Amniotic stem cell (primary cell): Measurements from ENCODE around the gene ALK.

ENCODE experiments used
- DNase-seq: peaks from one replicate; lab custom pipeline; 2025; lab: John Stamatoyannopoulos, UW

The ALK gene

DNA sequence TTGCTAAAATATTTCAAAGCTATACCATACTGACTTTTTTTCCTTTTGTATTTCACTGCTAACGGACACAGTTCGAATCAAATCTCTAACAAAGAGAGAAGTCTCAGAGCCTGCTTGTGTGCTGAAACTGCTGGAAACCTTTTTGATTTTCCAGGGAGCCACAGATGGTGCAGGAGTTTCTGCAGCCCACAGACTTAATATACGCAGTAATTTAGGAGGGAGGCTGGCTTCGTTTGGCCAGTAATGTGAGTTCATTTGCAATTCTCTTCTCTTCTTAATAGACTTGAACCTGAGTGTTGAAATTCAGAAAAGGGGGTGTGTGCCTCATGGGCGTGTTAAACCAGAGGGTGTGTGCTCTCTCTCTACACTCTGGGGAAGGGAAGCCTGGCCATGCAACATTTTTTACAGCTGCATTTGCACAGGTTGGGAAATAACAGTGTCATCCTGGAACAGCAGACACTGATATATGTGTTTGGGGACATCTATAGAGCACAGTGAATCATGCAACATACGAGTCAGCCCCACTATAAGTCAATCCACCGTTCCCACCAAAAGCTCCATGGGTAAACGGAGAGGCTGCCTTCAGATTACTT lies 473.2 kb downstream of the ALK start:
- DNase-seq = no peak

DNA sequence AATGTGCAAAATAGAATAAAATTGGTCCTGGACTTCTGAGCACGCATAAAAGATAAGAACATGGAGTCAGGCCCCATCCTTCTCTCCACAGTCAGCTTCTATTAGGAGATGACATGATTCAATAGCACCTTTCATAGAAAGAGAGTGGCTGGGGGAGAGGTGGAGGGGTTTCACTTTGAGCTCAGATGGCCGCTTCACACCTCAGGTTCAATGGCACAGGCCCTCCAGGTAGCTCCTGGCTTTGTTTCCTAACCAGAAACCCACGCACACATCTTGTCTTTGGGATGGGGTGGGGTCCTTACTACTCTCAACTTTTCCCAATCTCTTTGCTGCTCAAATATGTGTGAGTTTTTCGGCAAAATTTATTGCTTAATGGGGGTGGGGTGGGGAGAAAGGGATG lies 473.9 kb downstream of the ALK start:
- no peak for DNase-seq

- no peak for DNase-seq
Measured at GRCh38 chr2:29446847-29447246, 474.5 kb downstream of the ALK start.

DNA sequence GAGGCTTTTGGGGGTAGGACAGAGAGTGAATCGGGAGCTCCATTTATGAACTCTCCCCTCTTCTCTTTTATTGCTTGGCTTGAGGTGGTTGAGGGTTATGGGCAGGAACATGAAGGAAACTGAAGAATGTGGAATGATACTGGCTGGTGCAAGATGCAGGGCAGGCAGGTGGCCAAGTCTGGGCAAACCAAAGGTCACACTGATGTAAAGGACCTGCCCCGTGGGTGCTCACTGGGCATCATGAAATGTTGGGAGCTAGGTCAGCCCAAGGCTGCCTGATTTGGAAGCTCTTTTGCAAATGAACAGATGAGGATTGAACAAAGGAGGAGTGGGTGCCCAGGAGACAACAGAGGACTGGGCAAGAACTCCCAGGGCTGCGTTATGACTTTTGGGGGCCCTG lies 477.2 kb downstream of the ALK start:
- no peak for DNase-seq

GRCh38 chr2:29443627-29444026 lies 477.8 kb downstream of the ALK start:
- DNase-seq = no peak

DNA sequence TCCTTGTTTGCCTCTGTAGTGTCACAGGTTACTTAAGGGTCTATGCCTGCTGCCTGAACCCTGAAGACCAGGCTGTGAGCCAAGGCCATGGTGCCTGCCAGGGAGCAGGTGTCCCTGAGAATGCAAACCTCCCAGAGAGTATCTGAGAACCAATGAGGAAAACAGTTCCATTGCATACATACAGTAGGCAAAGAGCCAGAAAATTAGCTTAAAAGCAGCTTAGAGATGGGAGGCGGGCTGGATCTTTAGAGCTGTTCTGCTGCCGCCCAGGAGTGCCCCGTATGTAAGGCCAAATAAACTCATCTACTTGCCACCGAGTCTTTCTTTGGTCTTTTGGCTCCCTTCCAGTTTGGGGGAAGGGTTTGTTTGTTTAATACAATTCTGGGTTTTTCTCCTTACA lies 478.2 kb downstream of the ALK start:
- DNase-seq = no peak

DNA sequence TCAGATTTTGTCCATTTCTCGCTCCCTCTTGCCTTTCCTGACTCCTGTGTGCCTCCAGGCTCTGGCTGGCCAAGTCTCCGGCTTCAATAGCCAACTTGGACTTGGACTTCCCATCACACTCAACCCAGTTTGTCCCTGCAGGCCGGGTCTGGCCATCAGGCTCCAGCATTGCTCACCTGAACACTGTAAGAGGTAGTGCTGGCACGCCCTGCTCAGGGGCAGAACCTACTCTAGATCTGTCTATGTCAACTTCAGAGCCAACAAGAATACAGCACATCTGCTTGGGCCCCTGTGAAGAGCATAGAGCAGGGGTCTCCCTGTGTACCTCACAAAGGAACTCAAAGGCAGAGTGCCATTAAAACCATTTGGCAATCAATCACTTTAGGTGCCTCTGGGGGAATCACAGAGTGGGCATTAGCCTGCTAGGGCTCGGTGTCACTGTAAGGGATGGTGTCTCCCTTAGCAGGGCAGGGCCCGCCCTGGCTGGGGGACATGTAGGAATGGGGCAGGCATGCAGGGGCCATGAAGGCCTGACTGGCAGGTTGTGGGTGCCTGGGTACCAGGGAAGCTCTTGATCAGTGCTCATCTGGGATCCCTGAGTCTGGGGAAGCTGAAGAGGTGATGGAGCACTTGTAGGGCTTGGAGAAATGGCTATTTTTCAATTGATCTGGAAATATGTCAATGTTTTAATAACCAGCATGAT lies 480.3 kb downstream of the ALK start:
- DNase-seq = no peak

DNA sequence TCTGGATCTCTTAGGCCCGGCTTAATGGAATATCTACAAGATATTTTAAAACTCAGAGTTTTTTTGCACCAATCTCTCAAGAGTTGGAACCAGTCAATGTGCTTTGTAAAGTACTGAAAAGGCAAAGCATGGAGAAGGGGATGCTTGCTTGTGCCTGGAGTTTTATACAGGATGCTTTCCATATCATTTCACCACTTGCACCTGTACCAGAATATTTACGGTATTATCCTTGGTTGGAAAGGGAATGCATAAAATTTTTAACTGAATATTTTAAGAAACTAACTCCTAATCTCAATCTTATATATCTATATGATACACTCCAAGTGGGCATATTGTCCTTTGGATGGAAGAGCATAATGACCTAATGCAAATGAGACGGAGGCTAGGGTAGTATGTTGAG lies 487.5 kb downstream of the ALK start:
- no peak for DNase-seq

- no peak for DNase-seq
Measured at GRCh38 chr2:29433128-29433527, 488.3 kb downstream of the ALK start.

- DNase-seq = no peak
Measured at GRCh38 chr2:29431485-29431884, 489.9 kb downstream of the ALK start.

DNA sequence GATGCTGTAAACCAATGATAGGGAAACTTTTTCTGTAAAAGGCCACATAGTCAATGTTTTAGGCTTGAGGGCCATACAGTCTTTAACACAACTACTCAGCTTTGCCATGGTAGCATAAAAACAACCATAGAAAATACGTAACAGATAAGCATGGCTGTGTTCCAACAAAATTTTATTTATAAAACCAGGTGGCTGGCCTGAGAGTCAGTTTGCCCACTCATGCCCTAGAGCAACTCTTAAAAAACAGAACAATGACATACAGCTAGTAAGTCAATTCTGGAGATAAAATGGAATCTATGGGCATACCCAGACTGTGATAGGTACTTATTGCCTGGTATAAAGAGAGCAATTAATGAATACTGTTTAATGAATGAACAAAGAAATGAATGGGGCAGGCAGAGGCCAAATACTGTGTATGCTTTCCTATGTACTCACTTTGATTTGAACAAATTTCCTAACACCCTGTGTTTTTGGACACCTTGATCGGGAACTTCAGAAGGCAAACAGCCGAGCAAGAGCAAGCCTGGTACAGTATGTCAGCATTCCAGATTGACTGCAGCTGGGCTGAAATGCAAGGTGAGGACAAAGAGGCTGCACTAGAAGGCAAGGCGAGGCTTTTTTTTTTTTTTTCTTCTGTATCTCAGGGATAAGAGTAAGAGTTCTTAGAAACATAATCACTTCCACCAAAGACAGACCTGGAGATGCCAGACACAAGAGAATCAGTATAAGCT lies 490.8 kb downstream of the ALK start:
- no peak for DNase-seq

DNA sequence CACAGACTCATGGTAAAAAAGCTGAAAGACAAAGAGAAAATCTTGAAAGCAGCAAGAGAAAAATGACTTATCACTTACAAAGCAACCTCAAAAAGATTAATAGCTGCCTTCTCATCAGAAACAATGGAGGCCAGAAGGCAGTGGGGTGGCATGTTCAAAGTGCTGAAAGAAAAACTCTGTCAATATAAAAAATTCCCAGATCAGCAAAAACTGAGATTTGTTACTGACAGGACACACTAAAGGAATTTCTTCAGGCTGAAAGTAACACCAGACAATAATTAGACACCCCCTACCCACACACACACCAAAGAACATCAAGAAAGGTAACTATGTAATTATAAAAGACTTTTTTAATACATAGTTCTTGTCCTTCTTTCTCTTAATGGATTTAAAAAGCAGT lies 495.0 kb downstream of the ALK start:
- DNase-seq = no peak

- no peak for DNase-seq
Measured at GRCh38 chr2:29425866-29426265, 495.5 kb downstream of the ALK start.

- no peak for DNase-seq
Measured at GRCh38 chr2:29423061-29423666, 498.2 kb downstream of the ALK start.

DNA sequence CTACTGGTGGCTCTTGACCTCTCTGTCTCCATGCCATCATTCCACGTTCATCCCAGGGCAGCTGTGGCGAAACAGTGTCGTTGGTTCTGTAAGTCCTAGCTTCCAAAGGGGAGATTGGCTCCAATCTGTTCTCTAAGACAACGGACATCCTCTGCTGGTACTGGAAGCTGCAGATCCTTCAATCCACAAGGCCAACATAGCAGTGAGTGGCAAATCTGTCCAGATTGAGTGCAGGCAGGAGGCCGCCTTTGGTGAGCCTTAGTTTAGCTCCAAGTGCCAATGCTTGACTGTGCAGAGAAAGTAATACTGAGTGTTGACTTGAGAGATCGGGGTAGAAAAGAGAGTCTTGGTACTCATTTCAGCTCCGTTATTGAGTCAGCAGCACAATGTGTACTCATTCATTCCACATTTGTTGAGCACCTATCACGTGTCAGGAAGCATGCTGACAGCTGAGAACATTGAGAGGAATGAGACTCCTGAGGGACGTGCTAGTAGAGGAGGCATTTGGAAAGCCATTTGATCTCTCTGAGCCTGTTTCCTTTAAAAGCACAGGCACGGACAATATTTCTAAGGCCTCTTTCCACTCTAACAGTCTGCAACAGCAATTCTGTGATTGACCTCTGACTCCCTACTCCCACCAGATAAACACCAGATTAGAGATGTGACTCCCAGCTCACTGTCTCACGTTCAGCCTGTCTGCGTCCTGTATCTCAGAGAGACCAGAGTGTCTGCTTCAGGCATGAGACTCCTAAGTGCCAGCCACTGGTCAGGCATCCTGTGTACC lies 500.2 kb downstream of the ALK start:
- DNase-seq = no peak

GRCh38 chr2:29420464-29420863 lies 500.9 kb downstream of the ALK start:
- no peak for DNase-seq

- no peak for DNase-seq
Measured at GRCh38 chr2:29417630-29418029, 503.8 kb downstream of the ALK start.

- DNase-seq = no peak
Measured at GRCh38 chr2:29412197-29412925, 509.0 kb downstream of the ALK start.

- no peak for DNase-seq
Measured at GRCh38 chr2:29405707-29406106, 515.7 kb downstream of the ALK start.

DNA sequence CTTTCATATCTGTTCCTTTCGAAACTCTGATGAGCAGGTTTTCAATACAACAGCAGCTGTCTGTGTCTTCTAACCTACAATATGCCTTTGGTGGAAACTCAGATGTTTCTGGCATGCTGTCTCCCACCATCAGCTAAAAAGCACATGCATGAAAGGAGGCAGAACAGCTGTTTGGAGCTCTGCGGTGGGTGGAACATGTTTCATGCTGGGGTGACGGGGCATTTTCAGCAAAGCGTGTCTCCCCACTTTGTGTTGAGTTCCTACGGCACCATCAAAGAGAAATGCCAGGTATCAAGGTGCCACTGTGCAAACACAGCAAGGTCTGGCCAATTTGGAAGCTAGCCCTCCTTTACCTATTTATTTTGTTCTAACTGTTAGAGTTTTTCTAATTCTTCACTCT lies 516.1 kb downstream of the ALK start:
- no peak for DNase-seq

DNA sequence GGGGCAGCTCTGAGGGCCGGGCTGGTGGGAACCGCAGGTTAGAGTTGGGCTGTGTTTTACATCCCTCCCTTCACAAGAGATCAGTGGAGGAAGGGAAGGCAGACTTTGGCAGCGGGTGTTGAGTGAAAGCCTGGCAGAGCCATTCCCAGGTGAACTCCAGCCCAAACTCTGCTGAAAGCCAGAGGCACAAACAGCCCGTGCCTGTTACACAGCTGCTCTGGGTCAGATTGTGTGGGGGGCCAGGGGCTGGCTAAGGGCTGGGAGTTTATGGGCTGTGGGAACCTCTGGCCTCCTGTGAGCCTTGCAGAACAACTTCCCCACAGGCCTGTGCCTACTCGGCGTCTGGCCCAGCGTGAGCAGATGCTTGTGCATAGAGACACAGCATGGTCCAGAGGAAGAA lies 519.4 kb downstream of the ALK start:
- no peak for DNase-seq
